ENCODE measurements around the gene SYT5.
A peak's percentile ranks its signal among the peaks of the same experiment; 100 is the strongest.
"Not testable (repeated sequence)": the region's sequence is repeated elsewhere in the genome, so short reads cannot be mapped to it uniquely, and the experiment has no call there.

Gene SYT5

GRCh38 chr19:55179606-55180484 is at the start of gene SYT5:
SYT5 (minus strand) TSS chr19:55180289; CDS start chr19:55179041, 1,248 bp downstream.
- DNase-seq (ENCODE audit: low spot score): peak; percentile 85

GRCh38 chr19:55229789-55230182 is 49.7 kb upstream of the SYT5 start:
- DNase-seq (ENCODE audit: low spot score): no peak

- DNase-seq (ENCODE audit: low spot score): no peak
Observed at GRCh38 chr19:55229145-55229788, 49.2 kb upstream of the SYT5 start.

DNA sequence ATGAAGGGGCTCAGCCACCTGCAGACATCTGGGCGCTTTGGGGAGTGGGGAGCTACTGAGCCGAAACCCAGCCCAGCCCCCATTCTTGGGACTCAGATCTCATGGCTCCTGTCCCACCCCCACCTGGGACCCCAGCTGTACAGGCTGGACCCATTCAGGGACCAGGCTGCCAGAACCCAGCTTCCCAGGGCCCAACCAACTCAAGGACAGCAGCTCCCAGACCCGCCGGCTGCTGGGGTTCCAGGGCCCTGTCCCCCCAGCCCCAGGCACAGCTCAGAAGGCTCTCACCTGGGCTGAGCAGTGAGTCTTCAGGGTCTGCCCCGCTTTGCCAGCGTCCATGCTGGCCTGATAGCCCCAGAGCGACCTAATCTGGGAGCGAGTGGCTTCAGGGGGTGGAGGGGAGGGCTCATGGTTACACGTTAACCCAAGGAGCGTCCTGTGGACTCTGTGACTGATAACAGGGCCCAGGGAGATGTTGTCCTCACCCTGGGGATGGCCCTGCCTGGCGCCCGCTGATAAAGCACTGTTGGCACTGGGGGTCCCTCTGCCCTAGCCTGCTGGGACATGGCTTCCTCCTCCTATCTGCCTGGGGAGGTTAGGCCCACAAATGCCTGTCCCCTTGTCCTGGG is 48.4 kb upstream of the SYT5 start, which contains the start of gene TMEM86B:
Gene TMEM86B (minus strand): TSS at position 361 of the 629 bp plus-strand sequence. CDS start 22 bp downstream, at position 339.
- DNase-seq (ENCODE audit: low spot score): no peak

DNA sequence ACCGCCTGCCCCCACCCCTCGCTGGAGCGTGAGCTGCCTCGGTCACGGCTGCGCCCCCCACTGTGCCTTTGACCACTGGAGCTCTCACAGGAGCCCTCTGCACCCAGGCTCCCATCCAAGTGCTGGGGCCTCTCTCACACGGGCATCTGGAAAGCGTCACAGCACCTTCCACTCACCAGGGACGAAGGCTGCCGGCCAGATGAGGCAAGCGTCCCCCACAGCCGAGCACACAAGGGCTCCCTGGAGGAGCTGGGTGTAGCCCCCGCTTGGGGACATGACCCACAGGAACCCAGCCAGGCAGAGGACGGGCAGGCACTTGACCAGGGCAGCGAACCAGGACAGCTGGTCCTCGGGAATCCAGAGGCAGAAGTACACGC is 47.9 kb upstream of the SYT5 start:
- DNase-seq (ENCODE audit: low spot score): no peak

DNA sequence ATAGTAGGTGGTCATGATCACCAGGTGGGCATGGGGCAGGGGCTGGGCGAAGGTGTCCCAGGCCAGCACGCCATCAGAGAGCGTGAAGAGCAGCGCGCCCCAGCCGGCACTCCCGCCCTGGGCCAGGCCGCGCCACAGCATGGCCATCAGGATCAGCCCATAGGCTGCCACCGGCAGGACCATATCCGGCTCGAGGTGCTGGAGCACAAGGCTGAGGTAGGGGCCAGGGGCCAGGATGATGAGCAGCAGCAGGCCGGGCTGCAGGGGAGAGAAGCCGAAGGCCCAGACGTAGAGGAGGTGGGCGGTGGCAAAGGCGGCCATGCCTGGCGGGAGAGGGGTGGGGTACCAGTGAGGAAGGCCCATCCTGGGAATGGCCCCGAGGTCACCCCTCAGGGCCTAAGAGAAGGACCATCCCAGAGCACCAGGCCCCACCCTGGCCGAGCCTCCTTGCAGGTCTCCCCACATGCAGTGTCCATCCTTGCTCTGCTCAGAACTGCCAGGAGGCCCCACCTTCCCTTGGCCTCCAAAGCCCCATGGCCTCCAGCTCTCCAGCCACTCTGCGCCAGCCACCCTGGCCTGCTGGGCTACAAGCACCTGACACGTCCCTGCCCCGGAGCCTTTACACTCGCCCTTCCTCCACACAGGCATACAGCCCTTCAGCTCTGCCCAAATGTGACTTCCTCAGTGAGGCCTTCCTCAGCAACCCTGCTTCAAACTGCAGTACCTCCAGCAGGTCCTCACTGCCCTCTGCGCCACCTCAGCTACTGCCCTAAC is 47.3 kb upstream of the SYT5 start:
- no peak for DNase-seq (ENCODE audit: low spot score)

GRCh38 chr19:55226788-55227187 is 46.7 kb upstream of the SYT5 start:
- no peak for DNase-seq (ENCODE audit: low spot score)

GRCh38 chr19:55226273-55226672 is 46.2 kb upstream of the SYT5 start:
- no peak for DNase-seq (ENCODE audit: low spot score)

- no peak for DNase-seq (ENCODE audit: low spot score)
Observed at GRCh38 chr19:55225415-55225958, 45.4 kb upstream of the SYT5 start.

DNA sequence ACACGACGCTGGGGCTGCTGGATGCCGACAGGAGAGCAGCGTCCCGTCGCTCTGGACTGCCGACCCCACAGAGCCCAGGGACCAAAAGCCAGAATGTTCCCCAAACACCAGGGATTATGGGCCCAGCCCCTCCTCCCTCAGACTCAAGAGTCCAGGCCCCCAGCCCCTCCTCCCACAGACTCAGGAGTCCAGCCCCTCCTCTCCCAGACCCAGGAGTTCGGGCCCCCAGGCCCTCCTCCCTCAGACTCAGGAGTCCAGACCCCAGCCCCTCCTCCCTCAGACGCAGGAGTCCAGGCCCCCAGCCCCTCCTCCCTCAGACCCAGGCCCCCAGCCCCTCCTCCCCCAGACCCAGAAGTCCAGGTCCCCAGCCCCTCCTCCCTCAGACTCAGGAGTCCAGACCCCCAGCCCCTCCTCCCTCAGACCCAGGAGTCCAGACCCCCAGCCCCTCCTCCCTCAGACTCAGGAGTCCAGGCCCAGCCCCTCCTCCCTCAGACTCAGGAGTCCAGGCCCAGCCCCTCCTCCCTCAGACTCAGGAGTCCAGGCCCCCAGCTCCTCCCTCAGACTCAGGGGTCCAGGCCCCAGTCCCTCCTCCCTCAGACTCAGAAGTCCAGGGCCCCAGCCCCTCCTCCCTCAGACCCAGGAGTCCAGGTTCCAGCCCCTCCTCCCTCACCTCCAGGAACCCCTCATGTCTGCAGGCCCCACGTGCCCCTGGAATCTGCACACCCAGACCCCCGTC is 44.8 kb upstream of the SYT5 start:
- not testable (repeated sequence) for DNase-seq (ENCODE audit: low spot score)

GRCh38 chr19:55224038-55224665 is 44.1 kb upstream of the SYT5 start:
- no peak for DNase-seq (ENCODE audit: low spot score)

- DNase-seq (ENCODE audit: low spot score): no peak
Observed at GRCh38 chr19:55223291-55224037, 43.4 kb upstream of the SYT5 start.

DNA sequence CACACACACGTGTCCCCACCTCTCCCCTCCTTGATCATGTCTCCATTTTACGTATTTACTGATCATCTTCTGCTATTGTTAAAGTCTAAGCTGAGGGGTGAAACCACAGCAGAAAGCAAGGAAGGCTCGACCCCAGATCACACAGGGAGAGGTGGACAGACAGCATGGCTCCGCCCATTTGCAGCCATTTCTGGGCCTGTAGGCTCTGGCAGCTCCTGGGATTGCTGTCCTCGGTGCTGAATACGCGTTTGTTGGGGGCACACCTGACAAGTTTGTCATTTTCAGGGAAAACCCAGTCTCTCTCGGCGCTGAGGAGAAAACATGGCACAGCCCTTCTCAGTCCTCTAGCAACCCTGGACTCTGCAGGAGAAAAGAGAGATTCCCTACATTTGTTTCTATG is 40.4 kb upstream of the SYT5 start:
- no peak for DNase-seq (ENCODE audit: low spot score)

- peak; percentile 94 for DNase-seq (ENCODE audit: low spot score)
Observed at GRCh38 chr19:55216461-55217198, 36.5 kb upstream of the SYT5 start.

DNA sequence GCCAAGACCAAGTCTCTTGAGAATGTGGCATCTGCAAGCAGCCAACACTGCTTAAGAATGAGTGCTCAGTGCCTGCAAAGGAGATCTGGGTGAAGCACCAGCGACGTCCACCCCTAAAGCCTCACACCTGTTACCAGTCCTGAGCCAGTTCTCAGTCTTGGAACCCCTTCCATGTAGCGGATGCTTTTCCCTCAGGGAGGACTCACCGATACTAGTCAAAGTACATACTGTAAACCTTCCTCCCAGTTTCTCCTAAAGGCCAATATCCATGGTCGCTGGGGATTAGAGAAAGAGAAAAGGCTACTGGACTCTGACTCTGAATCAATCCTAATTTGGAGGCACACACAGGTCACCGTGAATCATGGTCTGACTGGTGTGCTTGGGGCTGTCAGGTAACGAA is 33.5 kb upstream of the SYT5 start:
- DNase-seq (ENCODE audit: low spot score): no peak

GRCh38 chr19:55212447-55212846 is 32.4 kb upstream of the SYT5 start:
- DNase-seq (ENCODE audit: low spot score): no peak

DNA sequence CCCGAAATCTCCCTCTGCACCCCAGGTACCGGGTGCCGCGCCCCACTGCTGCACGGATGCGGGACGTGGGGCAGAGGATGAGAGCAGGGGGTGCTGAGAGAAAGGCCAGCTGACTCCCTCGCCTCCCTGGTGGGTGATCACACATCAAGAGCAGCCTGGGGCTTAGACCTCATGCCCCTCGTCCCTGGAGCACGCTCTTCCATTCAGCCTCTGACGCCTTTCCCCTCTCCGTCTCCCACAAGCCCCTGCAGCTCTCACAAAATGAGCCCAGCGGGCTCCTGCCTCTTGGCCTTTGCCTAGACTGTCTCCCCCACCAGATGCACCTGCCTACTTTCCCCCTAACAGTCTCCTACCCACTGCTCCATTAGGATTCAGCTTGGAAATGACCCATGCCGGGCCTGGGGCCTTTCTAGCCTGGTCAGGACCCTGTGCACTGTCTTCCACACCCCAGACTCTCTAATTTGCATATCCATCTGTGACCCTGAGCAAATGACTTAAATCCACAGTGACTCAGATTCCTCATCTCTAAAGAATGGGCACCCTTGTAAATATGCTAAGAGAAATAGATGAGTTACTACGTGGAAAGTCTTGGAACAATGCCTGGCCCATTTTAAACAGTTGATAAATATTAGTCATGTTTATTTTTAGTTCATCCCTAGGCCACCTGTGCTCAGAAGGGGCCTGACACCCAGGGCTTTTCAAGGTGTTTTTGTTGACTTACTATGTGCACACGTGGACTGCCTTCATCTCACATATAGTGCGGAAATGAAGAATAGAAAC is 29.8 kb upstream of the SYT5 start:
- DNase-seq (ENCODE audit: low spot score): peak; percentile 71
